Astrocyte (in vitro differentiated cells and primary cell): ENCODE measurements around the gene RPGR. TPM values are rescaled to one million over a fixed set of nuclear protein-coding genes. Genes with fewer than 3 reads are reported as not detected.
A peak's percentile ranks its signal among the peaks of the same experiment; 100 is the strongest.

Experiments
- DNase-seq: peaks from one replicate; pipeline ENCODE4 v3.0.0-alpha.2; 2010; ENCODE audit warnings: low read depth
- FAIRE-seq: peaks from 2 replicates; lab custom pipeline; 2011; peaks lifted over from hg19 to GRCh38; lab: Jason Lieb, UNC
- H2AFZ ChIP-seq: 2 replicates; pipeline ENCODE4 v1.6.0; 2012; ENCODE audit warnings: low read depth, low read length, inconsistent platforms
- H3K27ac ChIP-seq: 2 replicates; pipeline ENCODE4 v1.5.1; 2011; ENCODE audit warnings: low read depth, low read length, inconsistent platforms
- H3K27me3 ChIP-seq: 2 replicates; pipeline ENCODE4 v1.6.0; 2011; ENCODE audit warnings: low read length, inconsistent platforms; ENCODE audit not compliant: insufficient read depth
- H3K36me3 ChIP-seq: 2 replicates; pipeline ENCODE4 v1.5.1; 2011; ENCODE audit warnings: low read length, inconsistent platforms; ENCODE audit not compliant: insufficient read depth
- H3K4me1 ChIP-seq: 2 replicates; pipeline ENCODE4 v1.5.1; 2011; ENCODE audit warnings: low read length, inconsistent platforms; ENCODE audit not compliant: insufficient read depth
- H3K4me2 ChIP-seq: 2 replicates; pipeline ENCODE4 v1.6.0; 2012; ENCODE audit warnings: low read length, inconsistent platforms
- H3K4me3 ChIP-seq: 2 replicates; pipeline ENCODE4 v1.5.1; 2011; ENCODE audit warnings: low read depth, mild to moderate bottlenecking, low read length, inconsistent platforms; ENCODE audit not compliant: insufficient read depth
- H3K79me2 ChIP-seq: 2 replicates; pipeline ENCODE4 v1.6.0; 2012; ENCODE audit warnings: mild to moderate bottlenecking, low read length, inconsistent platforms; ENCODE audit not compliant: insufficient read depth
- H3K9ac ChIP-seq: 2 replicates; pipeline ENCODE4 v1.6.0; 2012; ENCODE audit warnings: mild to moderate bottlenecking, low read length, inconsistent platforms
- H3K9me3 ChIP-seq: 2 replicates; pipeline ENCODE4 v1.5.1; 2012; ENCODE audit warnings: low read depth, mild to moderate bottlenecking, low read length, inconsistent platforms; ENCODE audit not compliant: insufficient read depth
- H4K20me1 ChIP-seq: 2 replicates; pipeline ENCODE4 v1.6.0; 2012; ENCODE audit warnings: low read length, inconsistent platforms; ENCODE audit not compliant: insufficient read depth
- H3K27ac Mint-ChIP-seq: one replicate; pipeline ENCODE4 v1.8.0; 2021; ENCODE audit warnings: mild to moderate bottlenecking, mixed read lengths; ENCODE audit not compliant: unreplicated experiment
- H3K27me3 Mint-ChIP-seq: one replicate; pipeline ENCODE4 v1.8.0; 2021; ENCODE audit warnings: low read depth, mixed read lengths; ENCODE audit not compliant: unreplicated experiment
- H3K36me3 Mint-ChIP-seq: one replicate; pipeline ENCODE4 v1.8.0; 2021; ENCODE audit warnings: low read depth, mixed read lengths; ENCODE audit not compliant: unreplicated experiment
- H3K4me1 Mint-ChIP-seq: one replicate; pipeline ENCODE4 v1.8.0; 2021; ENCODE audit warnings: low read depth, mixed read lengths; ENCODE audit not compliant: unreplicated experiment
- H3K4me3 Mint-ChIP-seq: one replicate; pipeline ENCODE4 v1.8.0; 2021; ENCODE audit warnings: mild to moderate bottlenecking, moderate library complexity, mixed read lengths; ENCODE audit not compliant: unreplicated experiment
- H3K9me3 Mint-ChIP-seq: one replicate; pipeline ENCODE4 v1.8.0; 2021; ENCODE audit warnings: mild to moderate bottlenecking, mixed read lengths; ENCODE audit not compliant: unreplicated experiment
- EZH2 ChIP-seq: IDR thresholded peaks from 2 replicates; pipeline ENCODE4 v1.6.1; 2012; ENCODE audit warnings: mild to moderate bottlenecking, low read length, inconsistent platforms; ENCODE audit not compliant: insufficient read depth
- total RNA-seq: library from RNA; stranded (reverse); gene quantifications from 2 replicates; pipeline ENCODE4 v1.2.1, GENCODE V29; 2021
- TF ChIP-seq, protein P1 (sequence below): IDR thresholded peaks from 2 replicates; pipeline ENCODE4 v1.5.1; 2011; ENCODE audit warnings: low read depth, mild to moderate bottlenecking, inconsistent platforms, low read length, moderate library complexity; ENCODE audit not compliant: insufficient read depth

The RPGR gene
- total RNA-seq, 1 donor from 2014 or later: 6.3 TPM

DNA sequence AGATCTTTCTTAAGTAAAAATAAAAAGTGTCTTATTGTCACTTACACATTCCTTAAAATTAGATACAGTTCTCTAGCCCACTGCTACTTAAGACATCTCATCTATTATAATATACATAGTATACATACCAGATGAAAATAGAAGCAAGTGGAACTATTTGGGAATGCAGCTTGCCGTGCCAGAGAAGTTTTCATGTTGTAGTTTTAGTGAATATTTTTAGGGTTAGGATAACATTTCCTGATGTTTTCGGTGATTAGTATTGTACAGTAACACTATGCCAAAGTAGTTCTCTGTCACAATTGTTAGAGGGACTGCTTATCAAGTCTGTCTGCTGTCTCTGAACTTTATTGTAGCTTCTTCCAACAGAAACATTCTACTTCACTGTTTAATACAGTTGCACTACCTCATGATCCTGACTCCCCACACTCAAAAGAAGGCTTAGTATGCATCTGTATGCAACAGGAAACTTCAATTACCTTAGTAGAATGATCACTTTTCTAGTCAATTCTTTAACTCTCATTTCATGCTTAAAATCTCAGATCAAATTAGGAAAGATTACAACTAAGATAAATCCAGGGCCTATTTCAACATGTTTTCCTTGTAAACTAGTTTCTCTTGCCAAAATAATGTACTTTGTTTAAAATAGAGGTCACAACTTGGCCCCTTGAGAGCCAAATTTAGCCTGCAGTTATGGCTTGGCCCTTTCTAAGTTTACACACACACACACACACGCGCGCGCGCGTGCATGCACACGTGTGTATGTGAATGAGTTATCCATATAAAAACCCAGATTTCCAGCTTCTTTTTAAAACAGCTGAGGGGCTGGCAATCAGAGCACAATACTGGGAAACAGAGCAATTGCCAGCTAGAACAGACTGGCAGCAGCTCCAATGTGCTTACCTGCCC is 64.3 kb downstream of the RPGR start:
- no peaks in the 10 kb centered on the region for H3K9me3 Mint-ChIP-seq
- no peak for TF ChIP-seq EZH2
- TF ChIP-seq, protein P1, sequence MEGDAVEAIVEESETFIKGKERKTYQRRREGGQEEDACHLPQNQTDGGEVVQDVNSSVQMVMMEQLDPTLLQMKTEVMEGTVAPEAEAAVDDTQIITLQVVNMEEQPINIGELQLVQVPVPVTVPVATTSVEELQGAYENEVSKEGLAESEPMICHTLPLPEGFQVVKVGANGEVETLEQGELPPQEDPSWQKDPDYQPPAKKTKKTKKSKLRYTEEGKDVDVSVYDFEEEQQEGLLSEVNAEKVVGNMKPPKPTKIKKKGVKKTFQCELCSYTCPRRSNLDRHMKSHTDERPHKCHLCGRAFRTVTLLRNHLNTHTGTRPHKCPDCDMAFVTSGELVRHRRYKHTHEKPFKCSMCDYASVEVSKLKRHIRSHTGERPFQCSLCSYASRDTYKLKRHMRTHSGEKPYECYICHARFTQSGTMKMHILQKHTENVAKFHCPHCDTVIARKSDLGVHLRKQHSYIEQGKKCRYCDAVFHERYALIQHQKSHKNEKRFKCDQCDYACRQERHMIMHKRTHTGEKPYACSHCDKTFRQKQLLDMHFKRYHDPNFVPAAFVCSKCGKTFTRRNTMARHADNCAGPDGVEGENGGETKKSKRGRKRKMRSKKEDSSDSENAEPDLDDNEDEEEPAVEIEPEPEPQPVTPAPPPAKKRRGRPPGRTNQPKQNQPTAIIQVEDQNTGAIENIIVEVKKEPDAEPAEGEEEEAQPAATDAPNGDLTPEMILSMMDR: no peak
- Histone ChIP-seq H2AFZ (no peak overlapping the region), H3K36me3 (no peaks in the 10 kb centered on the region), H3K27me3 (no peaks in the 10 kb centered on the region), H3K79me2 (no peaks in the 10 kb centered on the region), H3K4me2 (peak overlapping the region; percentile 30), H4K20me1 (no peaks in the 10 kb centered on the region), H3K4me3 (no peak overlapping the region), H3K9me3 (no peaks in the 10 kb centered on the region), H3K9ac (no peak overlapping the region), H3K27ac (no peak overlapping the region), H3K4me1 (no peaks in the 10 kb centered on the region)
- H3K27me3 Mint-ChIP-seq: no peaks in the 10 kb centered on the region
- no peak overlapping the region for H3K4me3 Mint-ChIP-seq
- peak; percentile 46 for DNase-seq
- H3K27ac Mint-ChIP-seq: no peak overlapping the region
- FAIRE-seq: peak; percentile 63
- no peaks in the 10 kb centered on the region for H3K36me3 Mint-ChIP-seq
- H3K4me1 Mint-ChIP-seq: no peaks in the 10 kb centered on the region

DNA sequence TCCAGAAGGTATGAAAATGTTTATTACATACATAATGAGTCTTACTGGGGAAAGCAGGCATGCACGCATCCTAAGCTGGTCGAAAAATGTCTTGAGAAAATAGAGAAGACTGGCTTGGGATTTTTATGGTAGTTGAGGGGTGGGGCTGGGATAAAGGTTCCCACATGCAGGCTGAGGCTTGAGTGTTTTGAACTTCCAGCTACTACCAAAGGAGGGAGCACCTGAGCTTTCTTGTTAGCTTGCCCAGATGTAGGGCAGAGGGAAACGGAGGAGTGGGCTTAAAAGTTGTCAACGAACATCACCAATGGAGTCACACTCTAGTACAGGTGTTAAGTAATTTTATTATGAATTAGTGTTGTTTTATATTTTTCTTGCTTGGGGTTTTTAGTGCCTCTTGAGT is 67.1 kb downstream of the RPGR start:
- Histone ChIP-seq H3K4me1 (no peaks in the 10 kb centered on the region), H3K27me3 (no peaks in the 10 kb centered on the region), H3K27ac (no peak overlapping the region), H3K4me3 (no peak overlapping the region), H2AFZ (no peak overlapping the region), H4K20me1 (no peaks in the 10 kb centered on the region), H3K36me3 (no peaks in the 10 kb centered on the region), H3K9me3 (no peaks in the 10 kb centered on the region), H3K4me2 (no peak overlapping the region), H3K9ac (no peak overlapping the region), H3K79me2 (no peaks in the 10 kb centered on the region)
- H3K4me1 Mint-ChIP-seq: no peaks in the 10 kb centered on the region
- DNase-seq (no peak), FAIRE-seq (no peak)
- TF ChIP-seq, protein P1: peak; percentile 27
- no peak for TF ChIP-seq EZH2
- H3K36me3 Mint-ChIP-seq: no peaks in the 10 kb centered on the region
- H3K27ac Mint-ChIP-seq: no peak overlapping the region
- no peak overlapping the region for H3K4me3 Mint-ChIP-seq
- no peaks in the 10 kb centered on the region for H3K9me3 Mint-ChIP-seq
- no peaks in the 10 kb centered on the region for H3K27me3 Mint-ChIP-seq

GRCh38 chrX:38256019-38256418 is 71.3 kb downstream of the RPGR start:
- no peaks in the 10 kb centered on the region for H3K27me3 ChIP-seq
- no peaks in the 10 kb centered on the region for H3K4me1 Mint-ChIP-seq
- H3K36me3 Mint-ChIP-seq: no peaks in the 10 kb centered on the region
- H3K9me3 ChIP-seq: no peaks in the 10 kb centered on the region
- H3K9me3 Mint-ChIP-seq: no peaks in the 10 kb centered on the region
- H3K27ac ChIP-seq: no peak overlapping the region
- H3K36me3 ChIP-seq: no peaks in the 10 kb centered on the region
- H2AFZ ChIP-seq: no peak overlapping the region
- no peaks in the 10 kb centered on the region for H3K79me2 ChIP-seq
- H3K4me3 Mint-ChIP-seq: no peak overlapping the region
- no peak overlapping the region for H3K9ac ChIP-seq
- H3K4me1 ChIP-seq: no peaks in the 10 kb centered on the region
- FAIRE-seq (no peak), DNase-seq (no peak)
- H3K4me2 ChIP-seq: no peak overlapping the region
- no peaks in the 10 kb centered on the region for H3K27me3 Mint-ChIP-seq
- no peak overlapping the region for H3K27ac Mint-ChIP-seq
- no peak overlapping the region for H3K4me3 ChIP-seq
- no peaks in the 10 kb centered on the region for H4K20me1 ChIP-seq
- TF ChIP-seq, protein P1: no peak
- TF ChIP-seq EZH2: no peak
